Upper lobe of right lung (tissue), 1 donor: Measurements from ENCODE around the gene PNPO. TPM values are rescaled to one million over a fixed set of nuclear protein-coding genes. Genes with fewer than 3 reads are reported as not detected.
"Not testable (repeated sequence)": the region's sequence is repeated elsewhere in the genome, so short reads cannot be mapped to it uniquely, and the experiment has no call there.

ENCODE experiments used
- ATAC-seq: fragments of 200-7000 bp; cut with Tn5 transposase; one replicate; pipeline ENCODE4 v1.9.1; 2020; ENCODE audit warnings: mild to moderate bottlenecking, moderate library complexity
- DNase-seq: peaks from one replicate; pipeline ENCODE4 v3.0.0-alpha.2; 2020
- H3K27ac ChIP-seq: fragments of 200-600 bp; one replicate; pipeline ENCODE4 v1.8.0; 2022
- H3K27me3 ChIP-seq: fragments of 200-600 bp; one replicate; pipeline ENCODE4 v1.8.0; 2022; ENCODE audit warnings: mild to moderate bottlenecking
- H3K36me3 ChIP-seq: fragments of 200-600 bp; one replicate; pipeline ENCODE4 v1.8.0; 2022
- H3K4me1 ChIP-seq: fragments of 200-600 bp; one replicate; pipeline ENCODE4 v1.8.0; 2022
- H3K4me3 ChIP-seq: fragments of 200-600 bp; one replicate; pipeline ENCODE4 v1.8.0; 2022; ENCODE audit warnings: mild to moderate bottlenecking
- H3K9me3 ChIP-seq: fragments of 200-600 bp; one replicate; pipeline ENCODE4 v1.8.0; 2022
- intact Hi-C: fragments of 100-400 bp; cut with DNase I; formaldehyde crosslinking; loops from one replicate; pipeline ENCODE4 v1.11.0; 2022
- total RNA-seq: library from RNA; stranded (reverse); fragmentation: NEBNext Ultra II Directional; extraction: Animal tissue kit (Norgen Biotek cat#: 25700); gene quantifications from one replicate; pipeline ENCODE4 v1.2.1, GENCODE V29; 2021
- TF ChIP-seq, protein P1 (sequence below): fragments of 200-600 bp; IDR thresholded peaks from one replicate; pipeline ENCODE4 v1.8.0; 2022; ENCODE audit warnings: antibody characterized with exemption
- donor health status: DM: no; HTN: yes; CAD: no; lungs with severe emphysema.

PNPO gene
- total RNA-seq, 1 donor from 2014 or later: 29.4 TPM

GRCh38 chr17:47918991-47919390 lies 22.4 kb upstream of the PNPO start:
- intact Hi-C loops: no loop called here
- Histone ChIP-seq H3K27me3 (no peaks in the 10 kb centered on the region), H3K9me3 (no peaks in the 10 kb centered on the region), H3K4me3 (no peak overlapping the region), H3K36me3 (peaks cover 41% of the 10 kb centered on the region), H3K4me1 (no peaks in the 10 kb centered on the region), H3K27ac (no peak overlapping the region)
- ATAC-seq: no peak
- TF ChIP-seq, protein P1, sequence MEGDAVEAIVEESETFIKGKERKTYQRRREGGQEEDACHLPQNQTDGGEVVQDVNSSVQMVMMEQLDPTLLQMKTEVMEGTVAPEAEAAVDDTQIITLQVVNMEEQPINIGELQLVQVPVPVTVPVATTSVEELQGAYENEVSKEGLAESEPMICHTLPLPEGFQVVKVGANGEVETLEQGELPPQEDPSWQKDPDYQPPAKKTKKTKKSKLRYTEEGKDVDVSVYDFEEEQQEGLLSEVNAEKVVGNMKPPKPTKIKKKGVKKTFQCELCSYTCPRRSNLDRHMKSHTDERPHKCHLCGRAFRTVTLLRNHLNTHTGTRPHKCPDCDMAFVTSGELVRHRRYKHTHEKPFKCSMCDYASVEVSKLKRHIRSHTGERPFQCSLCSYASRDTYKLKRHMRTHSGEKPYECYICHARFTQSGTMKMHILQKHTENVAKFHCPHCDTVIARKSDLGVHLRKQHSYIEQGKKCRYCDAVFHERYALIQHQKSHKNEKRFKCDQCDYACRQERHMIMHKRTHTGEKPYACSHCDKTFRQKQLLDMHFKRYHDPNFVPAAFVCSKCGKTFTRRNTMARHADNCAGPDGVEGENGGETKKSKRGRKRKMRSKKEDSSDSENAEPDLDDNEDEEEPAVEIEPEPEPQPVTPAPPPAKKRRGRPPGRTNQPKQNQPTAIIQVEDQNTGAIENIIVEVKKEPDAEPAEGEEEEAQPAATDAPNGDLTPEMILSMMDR: no peak
- DNase-seq: no peak

DNA sequence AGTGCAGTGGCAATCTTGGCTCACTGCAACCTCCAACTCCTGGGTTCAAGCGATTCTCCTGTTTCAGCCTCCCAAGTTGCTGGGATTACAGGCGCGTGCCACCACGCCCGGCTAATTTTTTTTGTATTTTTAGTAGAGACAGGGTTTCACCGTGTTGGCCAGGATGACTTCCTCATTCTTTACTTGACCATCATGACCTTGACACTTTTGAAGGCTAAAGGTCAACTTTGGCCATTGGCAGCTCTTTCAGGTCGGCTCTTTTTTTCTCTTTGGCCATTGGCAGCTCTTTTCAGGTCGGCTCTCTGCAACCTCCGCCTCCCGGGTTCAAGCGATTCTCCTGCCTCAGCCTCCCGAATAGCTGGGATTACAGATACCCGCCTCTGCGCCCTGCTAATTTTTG lies 21.5 kb upstream of the PNPO start:
- H3K9me3 ChIP-seq, H3K4me1 ChIP-seq, H3K27me3 ChIP-seq, ATAC-seq, DNase-seq, H3K27ac ChIP-seq, H3K4me3 ChIP-seq, intact Hi-C loops: not testable (repeated sequence)
- peaks cover 50% of the 10 kb centered on the region for H3K36me3 ChIP-seq

DNA sequence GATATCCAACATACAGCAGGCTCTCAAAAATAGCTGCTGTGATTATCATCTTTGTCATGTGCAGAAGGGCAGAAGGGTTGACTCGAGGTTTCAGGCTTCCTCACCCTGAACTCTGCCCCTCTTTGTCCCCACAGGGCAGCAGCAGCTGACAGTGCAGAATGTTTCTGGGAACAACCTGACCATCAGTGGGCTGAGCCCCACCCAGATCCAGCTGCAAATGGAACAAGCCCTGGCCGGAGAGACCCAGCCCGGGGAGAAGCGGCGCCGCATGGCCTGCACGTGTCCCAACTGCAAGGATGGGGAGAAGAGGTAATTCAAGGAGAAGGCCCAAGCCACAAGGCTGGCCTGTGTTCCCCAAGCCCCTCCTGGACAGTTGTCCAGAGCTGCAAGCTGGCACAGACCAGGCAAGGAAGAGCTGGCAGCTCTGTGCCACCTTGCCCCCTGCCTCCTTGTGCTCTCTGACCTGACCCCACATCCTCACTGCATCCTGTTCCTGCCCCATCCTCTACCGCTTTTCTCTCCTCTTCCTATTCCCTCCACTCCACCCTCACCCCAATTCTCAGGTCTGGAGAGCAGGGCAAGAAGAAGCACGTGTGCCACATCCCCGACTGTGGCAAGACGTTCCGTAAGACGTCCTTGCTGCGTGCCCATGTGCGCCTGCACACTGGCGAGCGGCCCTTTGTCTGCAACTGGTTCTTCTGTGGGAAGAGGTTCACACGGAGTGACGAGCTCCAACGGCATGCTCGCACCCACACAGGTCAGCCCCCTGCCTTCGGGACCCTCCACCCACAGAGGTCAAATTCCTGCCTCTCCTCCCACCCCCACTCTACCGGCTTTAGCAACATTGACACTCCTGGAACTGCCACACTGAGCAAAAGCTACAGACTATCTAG lies 16.3 kb upstream of the PNPO start:
- TF ChIP-seq, protein P1: no peak
- Histone ChIP-seq H3K4me1 (no peaks in the 10 kb centered on the region), H3K36me3 (peaks cover 70% of the 10 kb centered on the region), H3K27ac (no peak overlapping the region), H3K4me3 (no peak overlapping the region), H3K27me3 (no peaks in the 10 kb centered on the region), H3K9me3 (no peaks in the 10 kb centered on the region)
- DNase-seq (no peak), ATAC-seq (peak; percentile 64)
- intact Hi-C loops: no loop called here

GRCh38 chr17:47925678-47925988 lies 15.7 kb upstream of the PNPO start:
- Histone ChIP-seq H3K4me3 (no peak overlapping the region), H3K4me1 (no peaks in the 10 kb centered on the region), H3K27ac (no peak overlapping the region), H3K36me3 (peaks cover 70% of the 10 kb centered on the region), H3K9me3 (no peaks in the 10 kb centered on the region), H3K27me3 (no peaks in the 10 kb centered on the region)
- TF ChIP-seq, protein P1: no peak
- intact Hi-C loops: no loop called here
- ATAC-seq (no peak), DNase-seq (no peak)

DNA sequence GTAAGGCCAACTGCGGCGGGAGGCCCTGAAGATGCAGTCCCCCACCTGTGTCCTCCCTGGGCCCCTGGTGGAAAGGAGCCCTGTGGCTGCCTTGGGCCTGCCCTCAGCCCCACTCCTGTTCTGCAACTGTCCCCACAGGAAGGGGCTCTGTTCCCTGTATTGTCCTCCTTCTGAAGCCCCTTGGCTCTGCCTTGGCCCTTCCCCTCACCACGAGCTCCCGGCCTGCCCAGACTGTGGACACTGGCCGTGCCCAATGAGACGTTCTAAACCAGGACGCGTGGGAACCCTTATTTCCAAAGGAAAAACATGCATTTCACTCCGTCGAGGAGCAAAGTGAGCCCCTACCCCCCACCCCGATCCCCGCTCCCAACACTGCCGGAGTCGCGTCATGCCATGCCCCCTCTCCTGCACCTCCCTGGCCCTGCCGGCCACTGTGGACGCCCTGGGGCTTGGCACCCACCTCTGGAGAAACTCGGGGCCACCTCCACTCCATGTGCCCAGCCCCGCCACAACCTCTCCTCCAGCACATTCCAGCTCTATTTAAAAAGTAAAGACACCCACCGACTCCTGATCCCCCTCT lies 13.5 kb upstream of the PNPO start:
- H3K4me1 ChIP-seq: no peaks in the 10 kb centered on the region
- no peak overlapping the region for H3K27ac ChIP-seq
- H3K9me3 ChIP-seq: no peaks in the 10 kb centered on the region
- no peak for DNase-seq
- TF ChIP-seq, protein P1: no peak
- H3K4me3 ChIP-seq: no peak overlapping the region
- ATAC-seq: no peak
- no peaks in the 10 kb centered on the region for H3K27me3 ChIP-seq
- peaks cover 59% of the 10 kb centered on the region for H3K36me3 ChIP-seq
- intact Hi-C loops: no loop called here

GRCh38 chr17:47928415-47928814 lies 13.0 kb upstream of the PNPO start:
- Histone ChIP-seq H3K36me3 (peaks cover 54% of the 10 kb centered on the region), H3K27ac (no peak overlapping the region), H3K9me3 (no peaks in the 10 kb centered on the region), H3K27me3 (no peaks in the 10 kb centered on the region), H3K4me3 (no peak overlapping the region), H3K4me1 (no peaks in the 10 kb centered on the region)
- DNase-seq: no peak
- TF ChIP-seq, protein P1: no peak
- intact Hi-C loops: no loop called here
- no peak for ATAC-seq
